ENCODE results near the gene TNNI3K.

The TNNI3K gene

DNA sequence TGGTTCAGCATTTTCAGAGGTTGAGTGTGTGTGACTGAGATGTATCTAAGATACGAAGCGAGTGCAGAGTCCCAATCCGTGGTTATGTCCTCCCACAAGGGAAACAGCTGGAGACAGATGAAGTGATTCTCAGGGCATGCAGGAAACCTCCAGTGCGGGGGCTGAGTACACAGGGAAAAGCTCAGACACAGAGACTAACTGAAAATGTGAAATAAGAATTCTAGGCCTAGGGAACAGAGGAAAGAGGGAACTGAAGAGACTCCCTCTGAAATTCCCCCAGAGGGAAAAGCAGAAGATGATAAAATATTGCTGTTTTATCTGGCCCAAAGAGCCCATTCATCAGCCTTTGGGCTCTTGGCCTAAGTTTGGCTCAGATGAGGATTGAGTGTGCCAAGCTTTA lies 160.4 kb downstream of the TNNI3K start:
- DNase-seq (ENCODE audit: low read depth): no peak

DNA sequence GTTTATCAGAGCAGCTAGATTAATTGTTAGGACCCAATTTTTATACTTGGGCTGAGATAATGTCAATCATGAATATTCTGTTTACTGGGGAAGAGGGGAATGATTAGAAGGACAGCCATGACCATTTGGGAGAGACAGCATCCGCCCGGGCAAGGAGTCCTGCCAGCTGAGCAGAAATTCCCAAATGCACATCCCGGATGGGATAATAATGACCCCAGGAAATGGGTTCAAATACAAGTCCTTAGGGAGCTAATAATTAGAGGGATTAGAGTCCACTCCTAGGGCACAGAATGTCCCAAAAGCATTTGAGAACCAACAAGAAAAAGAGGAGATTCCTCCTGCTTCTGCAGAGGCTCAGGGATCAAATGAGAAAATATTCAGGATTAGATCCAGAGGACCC lies 161.3 kb downstream of the TNNI3K start:
- no peak for DNase-seq (ENCODE audit: low read depth)

DNA sequence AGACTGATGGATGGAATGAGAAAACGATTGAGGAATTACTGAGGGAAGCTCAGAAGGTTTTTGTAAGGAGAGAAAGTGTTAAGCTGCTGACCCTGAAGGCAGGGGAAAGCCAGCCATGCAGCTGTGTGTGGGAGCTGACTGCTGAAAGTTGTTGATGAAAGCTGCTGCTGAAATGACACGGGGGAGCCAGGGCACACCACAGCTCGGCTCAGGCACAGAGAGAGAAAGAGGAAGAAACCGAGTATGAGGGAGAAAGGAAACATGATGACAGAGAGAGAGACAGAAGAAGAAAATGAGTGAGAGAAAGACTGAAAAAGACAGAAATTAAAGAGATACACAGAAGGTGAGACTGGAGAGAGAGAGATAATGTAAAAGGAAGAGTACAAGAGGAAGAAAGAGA lies 161.7 kb downstream of the TNNI3K start:
- DNase-seq (ENCODE audit: low read depth): no peak

DNA sequence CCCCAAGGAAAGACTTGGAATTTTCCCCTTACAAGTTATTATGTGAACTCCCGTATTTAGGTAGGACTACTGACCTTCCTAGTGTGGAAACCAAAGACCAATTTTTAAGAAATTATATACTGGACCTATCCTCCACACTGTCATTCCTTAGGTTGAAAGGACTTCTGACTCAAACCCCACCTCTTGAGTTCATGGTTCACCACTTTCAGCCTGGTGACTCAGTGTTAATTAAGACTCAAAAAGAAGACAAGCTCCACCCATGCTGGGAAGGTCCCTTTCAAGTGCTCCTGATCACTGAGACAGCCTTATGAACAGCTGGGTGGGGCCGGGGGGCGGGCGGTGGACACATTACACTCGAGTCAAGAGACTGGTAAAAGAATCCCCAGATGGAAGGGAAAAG lies 164.1 kb downstream of the TNNI3K start:
- DNase-seq (ENCODE audit: low read depth): no peak

DNA sequence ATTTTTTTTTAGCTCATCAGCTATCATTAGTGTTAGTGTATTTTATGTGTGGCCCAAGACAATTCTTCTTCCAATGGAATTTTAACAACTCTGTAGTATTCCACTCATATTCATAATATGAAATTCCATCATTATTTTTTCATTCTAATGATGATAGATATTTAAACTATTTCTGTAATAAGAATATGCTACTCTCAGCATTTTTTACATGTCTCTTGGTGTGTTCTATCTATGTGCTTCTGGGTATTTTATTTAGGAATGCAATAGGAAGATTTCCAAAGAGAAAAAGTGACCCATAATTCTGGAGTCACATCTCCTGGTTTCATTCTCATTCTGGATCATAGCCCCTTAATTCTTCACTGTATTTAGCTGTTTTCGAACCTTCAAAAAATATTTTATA lies 167.7 kb downstream of the TNNI3K start:
- no peak for DNase-seq (ENCODE audit: low read depth)

DNA sequence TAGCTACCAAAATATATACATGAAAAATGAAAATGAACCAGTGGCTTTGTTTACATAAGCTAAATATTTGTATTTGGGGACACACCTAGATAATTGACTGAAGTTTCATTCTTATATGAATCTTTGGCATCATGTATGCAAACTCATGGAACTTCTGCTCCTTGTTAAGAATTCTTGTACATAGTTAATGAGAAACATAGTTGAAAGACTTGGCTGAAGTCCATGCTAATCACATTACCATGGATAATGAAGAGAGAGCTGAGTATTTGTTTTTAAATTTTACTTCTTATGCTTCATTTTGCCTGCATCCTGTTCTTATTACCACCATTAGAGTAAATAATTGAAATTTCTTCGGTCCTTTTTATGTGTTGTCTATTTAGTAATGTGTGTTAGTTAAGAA lies 168.4 kb downstream of the TNNI3K start:
- no peak for DNase-seq (ENCODE audit: low read depth)

DNA sequence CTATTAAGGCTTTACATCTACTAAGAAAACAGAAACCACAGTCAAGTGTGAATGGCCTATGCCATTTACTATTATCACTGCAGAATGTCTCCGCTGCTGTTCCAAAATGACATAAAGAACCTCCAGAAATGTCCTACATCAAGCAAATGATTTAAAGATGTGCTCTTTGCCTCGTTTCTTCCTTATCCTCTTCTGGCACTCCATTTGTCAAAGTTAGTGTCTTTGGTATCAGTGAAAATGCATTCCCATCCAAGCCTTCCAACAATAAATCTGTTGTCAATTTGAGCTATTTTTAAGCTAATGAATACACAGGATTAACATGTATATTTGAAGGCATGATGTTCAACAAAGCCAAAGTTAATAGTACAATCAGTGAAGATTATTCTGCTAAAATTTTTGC lies 171.6 kb downstream of the TNNI3K start:
- DNase-seq (ENCODE audit: low read depth): no peak

DNA sequence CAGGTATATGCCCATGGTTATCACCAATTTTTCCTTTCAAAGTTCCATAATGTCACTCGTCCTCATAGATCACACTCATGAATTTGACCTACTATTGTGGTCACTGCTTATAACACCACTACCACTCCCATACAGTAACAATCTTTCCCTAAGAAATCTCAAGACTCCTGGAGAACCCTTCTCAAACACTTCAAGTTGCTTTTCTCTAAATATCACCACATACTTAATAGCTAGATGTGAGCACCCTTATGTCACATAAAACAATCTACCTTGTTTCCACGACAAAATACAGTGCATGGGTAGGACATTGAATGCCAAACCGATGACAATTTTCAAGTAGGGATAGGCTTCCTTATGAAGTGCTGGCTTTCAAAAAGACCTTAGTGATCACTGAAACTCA lies 172.7 kb downstream of the TNNI3K start:
- no peak for DNase-seq (ENCODE audit: low read depth)

DNA sequence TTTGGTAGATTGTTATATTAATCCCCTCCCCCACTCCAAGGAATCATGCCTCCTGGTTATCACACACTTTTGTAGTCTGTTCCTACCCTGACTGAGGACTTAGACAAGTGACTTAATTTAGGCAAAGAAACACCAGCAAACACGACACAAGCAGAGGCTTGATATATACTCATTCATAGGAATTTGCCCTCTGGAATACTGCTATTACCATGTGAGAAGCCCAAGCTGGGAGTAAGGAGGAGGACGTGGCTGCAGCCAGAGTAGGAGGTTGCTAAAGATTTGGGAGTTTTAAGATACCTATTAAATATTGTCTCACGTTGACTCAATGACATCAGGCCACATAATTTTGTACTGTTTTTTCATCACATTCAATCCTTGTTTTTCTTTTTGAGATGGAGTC lies 177.1 kb downstream of the TNNI3K start:
- no peak for DNase-seq (ENCODE audit: low read depth)

DNA sequence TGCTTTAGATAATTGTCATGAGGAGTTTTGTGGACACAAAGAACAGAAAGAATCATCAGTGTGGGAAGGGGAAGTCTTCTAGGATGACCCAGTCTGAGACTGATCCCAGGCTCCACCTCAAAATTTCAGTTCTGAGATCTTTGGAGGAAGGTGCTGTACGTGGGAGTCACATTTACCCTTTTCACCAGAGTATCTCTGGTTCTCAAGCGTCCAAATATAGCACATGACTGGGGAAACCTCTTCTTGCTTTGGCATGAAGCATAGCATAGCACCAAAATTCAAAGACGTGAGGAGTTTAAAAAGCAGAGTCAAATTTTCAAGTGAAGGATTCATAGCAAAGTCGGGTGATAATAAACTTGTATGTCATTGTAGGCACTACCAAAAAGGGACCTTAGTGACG lies 180.7 kb downstream of the TNNI3K start:
- no peak for DNase-seq (ENCODE audit: low read depth)

DNA sequence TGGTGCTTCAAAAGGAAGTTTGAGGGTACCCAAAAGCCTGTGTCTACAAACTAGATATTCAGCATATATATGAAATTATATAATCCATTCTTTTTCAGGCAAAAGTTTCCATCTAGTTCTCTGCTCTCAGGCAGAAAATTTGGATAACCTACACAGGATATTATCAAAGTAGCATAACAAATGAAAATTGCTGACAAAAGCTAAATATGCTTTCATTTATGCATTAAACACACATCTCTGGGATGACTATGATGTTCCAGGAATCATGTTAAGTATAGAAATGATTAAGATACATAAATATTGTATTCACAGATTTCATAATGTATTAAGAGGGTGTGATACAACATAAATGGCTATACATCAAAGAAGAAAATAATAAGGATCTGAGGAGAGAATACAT lies 184.4 kb downstream of the TNNI3K start:
- DNase-seq (ENCODE audit: low read depth): no peak

DNA sequence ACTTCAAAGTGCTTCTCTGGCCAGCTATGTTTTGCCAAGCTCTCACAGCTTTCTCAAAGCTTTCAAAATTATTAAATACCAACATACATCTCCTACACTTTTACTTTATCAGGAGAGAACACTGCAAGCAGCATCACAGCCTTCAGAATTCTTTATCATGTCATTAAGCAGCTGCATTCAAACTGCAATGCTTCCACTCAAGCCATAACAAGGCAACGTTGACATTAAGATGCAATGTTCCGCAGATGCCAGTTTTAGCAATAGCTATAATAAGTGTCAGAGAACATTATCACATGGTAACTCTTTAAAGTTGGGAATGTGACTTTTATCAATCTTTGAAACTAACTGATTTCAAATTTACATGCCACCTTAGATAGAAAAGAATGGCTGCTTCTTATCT lies 185.3 kb downstream of the TNNI3K start:
- DNase-seq (ENCODE audit: low read depth): no peak

DNA sequence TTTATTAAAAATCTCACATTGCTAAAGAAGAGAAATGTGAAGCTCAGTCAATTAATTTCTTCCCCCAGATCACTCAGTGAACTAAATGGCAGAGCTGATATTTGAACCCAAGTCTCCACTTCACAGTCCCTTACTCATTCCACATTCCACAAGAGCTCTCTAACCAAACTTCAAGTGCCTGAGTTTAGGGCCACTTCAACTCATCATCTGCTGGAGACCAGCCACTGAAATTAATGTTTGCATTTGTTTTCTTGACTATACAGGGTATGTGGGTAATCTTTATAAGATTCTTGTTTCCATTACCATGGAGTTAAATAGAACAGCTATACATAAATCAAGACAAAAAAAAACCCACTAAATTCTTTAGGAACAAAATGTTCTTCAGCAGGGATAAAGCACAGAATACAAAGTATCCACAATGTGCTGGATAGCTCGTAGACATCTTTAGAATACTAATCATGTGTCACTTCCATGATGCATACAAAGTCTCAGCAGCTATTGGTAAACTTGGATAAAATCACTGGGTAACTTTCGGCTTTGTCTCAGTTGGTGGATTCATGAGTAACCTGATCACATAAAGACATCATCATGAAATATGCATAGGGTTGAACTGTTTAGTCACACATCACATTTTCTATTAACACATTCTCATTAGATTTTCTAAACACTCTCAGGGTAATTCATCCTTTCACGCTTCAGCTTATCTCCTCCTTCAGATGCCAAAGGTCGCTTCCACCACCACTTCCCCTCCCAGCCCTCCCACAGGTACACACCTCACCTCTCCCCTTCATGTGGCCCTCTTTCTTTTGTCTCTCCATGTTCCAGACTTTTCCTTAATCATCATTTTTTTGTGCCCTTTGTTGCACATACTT lies 187.5 kb downstream of the TNNI3K start:
- no peak for DNase-seq (ENCODE audit: low read depth)

DNA sequence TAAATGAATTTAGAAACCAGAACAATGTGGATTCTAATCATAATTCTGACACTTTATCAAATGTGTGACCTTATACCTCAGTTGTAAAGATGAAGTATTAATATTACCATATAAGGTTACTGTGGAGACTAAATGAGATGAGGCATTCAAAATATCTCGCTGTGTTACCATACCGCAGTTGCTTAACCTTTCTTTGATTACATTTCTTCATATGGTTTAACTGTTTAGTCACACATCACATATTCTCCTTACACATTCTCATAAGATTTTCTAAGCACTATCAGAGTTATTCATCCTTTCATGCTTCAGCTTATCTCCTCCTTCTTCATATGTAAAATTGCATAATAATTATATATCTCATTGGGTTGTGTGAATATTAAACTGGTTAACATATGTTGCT lies 188.3 kb downstream of the TNNI3K start:
- no peak for DNase-seq (ENCODE audit: low read depth)

DNA sequence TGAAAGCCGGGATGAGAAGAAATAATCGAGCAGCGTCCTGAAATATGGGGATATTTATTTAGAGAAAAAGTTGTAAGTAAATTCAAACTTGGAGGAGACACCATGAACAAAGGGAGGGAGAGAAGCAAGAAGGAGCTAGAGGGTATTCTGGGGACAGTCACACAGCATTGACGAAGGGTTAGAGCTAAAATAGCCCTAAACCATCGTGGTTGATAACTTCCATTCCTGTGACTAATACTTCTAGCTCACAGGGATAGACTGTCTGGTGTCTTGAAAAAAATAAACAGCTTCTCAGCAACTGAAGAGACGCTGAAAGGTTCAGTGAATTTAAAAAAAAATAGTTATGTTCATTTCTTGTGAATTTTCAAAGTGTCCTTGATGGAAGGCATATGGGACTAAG lies 190.5 kb downstream of the TNNI3K start:
- no peak for DNase-seq (ENCODE audit: low read depth)

DNA sequence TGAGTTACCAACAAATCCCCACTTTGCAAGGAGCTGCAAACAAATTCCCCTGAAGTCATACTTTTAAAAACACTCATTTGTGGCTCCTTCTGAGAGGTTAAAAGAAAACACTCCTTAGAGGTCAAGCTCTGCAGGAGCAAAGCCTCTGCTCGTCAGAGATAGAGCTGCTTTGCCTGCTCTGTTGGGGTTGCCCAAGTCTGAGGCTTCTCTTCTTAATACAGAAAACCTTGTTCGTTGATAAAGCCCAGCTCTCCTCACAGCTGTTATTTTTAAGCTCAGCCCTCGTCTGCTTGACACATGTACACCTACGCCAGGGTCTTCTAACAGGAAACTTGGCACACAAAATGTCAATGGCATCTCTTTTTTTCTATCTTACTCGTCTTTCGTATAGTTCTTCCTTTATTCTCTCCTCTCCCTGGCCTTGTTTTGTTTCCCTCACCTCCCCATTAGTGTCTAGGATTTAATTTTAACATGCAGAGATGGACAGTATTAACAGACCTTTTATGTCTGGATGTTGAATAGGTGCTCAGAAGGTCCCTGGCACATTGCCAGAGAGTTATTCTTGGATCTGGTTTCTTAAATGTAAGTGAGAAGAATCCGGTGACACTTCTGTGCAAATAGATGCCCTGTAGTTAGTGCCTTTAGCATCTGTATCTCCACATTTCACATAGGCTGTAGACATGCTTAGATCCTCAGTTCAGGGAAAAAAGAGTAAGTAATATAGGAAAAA lies 191.2 kb downstream of the TNNI3K start:
- DNase-seq (ENCODE audit: low read depth): no peak

DNA sequence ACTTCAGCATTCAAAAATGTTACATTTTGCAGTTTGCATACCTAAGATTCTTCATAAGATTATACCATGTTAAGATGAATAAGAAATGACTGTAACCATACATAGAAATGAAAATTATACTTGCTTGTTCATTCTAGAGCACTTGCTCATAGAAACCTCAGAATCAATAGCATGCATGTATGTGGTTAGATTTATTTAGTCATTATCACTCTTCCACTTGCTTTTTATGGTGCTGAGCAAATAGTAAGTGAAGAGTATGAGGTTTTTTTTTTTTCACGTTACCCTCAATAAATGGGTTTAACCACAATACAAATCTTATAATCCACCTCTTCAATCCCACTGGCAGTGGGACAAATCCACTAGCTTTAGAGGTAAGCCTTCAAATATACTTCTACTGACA lies 192.5 kb downstream of the TNNI3K start:
- DNase-seq (ENCODE audit: low read depth): no peak

DNA sequence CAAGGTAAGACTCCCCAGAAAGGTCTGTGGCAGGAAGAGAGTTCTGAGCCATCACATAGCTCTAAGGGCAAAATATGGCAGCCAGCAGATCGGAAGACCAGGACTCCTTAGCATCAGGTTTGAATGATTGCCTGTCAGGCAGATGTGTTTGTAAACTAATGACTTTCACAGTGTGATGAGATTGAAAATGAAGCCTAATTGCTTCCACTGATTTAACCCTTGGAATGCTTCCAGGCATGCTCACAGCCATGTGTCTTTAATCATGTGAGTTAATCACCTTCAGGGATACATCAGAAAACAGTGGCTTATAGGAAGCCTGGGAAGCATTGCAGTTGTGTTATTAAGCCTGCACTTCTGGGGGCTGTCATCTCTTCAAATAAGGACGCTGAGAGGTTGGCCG lies 194.4 kb downstream of the TNNI3K start:
- no peak for DNase-seq (ENCODE audit: low read depth)

DNA sequence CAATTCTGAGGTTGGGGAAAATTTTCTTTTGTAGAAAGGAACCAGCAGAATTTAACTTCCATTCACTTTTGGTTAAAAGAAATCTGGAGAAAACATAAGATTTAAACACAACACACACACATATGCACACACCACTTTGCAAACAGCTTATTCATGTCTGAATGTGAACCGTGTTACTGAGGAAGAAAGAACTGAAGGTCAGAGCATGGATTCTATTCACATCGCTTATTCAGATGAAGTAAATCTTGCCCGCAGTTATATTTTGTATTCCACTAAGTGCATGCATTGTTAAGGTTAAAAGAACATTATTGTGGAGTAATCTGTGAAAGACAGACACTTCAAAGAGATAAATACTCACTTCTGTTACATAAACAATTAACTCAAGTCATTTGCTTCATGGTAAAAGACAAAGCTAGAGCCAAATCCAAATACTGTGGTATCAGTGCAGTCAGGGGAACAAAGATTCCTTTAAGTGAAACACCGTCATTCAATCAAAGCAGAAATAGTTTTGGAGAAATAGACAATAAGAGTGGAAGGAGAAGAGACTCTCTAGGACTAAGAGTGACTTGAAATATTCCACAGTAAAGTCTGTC lies 195.3 kb downstream of the TNNI3K start:
- no peak for DNase-seq (ENCODE audit: low read depth)

DNA sequence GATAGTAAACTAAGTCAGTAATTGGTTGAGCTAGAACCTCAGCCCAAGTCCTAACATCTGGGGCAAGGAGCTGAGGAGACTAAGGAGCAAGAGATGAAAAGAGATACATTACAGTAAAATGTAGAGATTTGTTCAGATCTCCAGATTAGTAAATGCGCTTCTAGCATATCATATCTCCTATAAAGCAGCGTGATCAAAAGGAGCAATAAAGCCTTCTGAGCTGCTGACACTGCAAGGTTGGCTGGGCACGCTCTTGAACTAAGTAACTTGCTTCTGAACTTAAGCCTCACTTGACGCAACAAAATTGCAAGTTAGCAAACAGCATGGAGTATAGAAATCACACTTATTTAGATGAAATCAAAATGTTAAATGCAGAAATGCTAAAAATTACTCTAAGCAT lies 196.3 kb downstream of the TNNI3K start:
- no peak for DNase-seq (ENCODE audit: low read depth)

DNA sequence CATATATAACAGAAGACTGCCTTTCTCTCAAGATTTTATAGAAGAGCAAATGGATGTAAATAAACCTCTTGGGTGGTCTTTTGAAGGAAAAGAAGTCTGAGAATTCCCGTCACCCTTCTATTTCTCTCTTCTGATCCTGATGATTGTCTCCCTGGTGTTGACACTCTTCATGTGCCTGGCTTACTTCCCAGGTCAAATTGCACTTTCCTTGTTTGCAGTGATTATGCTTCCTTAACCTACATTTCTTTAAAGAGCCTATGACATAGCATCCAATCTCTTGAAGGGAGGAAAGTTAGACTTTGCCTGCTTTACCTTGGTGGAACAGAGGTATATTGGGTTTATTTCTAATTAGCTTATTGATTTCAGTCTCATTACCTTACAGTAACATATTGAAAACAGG lies 197.1 kb downstream of the TNNI3K start:
- no peak for DNase-seq (ENCODE audit: low read depth)

DNA sequence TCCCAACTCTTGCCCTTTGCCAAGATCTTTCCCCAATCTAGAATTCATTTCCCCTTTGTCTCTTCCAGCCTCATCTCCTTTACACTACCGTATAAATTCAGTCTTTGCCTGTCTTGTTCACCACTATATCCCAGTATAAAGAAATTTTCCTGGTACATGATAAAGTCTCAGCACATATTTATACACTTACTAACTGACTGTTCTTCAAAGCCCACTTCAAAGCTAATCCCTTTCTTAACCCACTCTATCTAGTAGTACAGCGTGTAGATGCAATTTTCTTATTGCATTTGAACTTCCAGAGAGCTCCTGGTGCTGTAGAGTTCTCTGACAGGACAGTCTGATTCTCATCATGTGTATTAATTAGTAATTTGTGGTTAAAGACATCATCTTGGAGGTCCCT lies 199.1 kb downstream of the TNNI3K start:
- DNase-seq (ENCODE audit: low read depth): no peak

DNA sequence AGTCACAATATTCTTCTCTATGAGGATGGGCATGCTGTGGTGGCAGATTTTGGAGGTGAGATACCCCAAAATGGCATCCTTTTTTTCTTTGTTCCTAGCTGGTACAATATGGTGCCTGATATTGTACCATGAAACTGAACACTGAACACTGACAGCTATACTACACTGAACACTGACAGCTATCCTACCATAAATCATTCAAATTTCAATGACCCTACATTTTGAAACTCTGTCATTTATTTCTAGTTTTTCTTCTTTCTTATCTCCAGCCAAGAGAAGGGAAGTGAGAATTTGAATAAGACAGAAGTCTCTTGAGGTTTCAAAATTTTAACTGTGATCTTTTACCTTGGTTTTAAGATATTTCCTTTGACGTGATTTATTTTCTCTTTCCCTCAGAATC lies 200.9 kb downstream of the TNNI3K start:
- no peak for DNase-seq (ENCODE audit: low read depth)
